A549 treated with Hydrocortisone at 1 μM for 4 hours (cell line): Measurements from ENCODE around the gene CCER1. TPM values are rescaled to one million over a fixed set of nuclear protein-coding genes. Genes with fewer than 3 reads are reported as not detected.

Experiments
- total RNA-seq: library from RNA; stranded (reverse); fragments of 200-300 nt; extraction: Qiagen RNA extraction; gene quantifications from 5 replicates; pipeline ENCODE4 v1.2.3, GENCODE V29; 2022

Gene CCER1
- not detected in 5 replicates for total RNA-seq

GRCh38 chr12:90954921-90955320 is at the start of gene CCER1:
CCER1 (minus strand) TSS chr12:90955176; CDS start chr12:90954742, 434 bp downstream.

Other genes with a start within 250 kb of the CCER1 start
- not detected in 5 replicates for gene EPYC, start 49.8 kb upstream of the CCER1 start, total RNA-seq
- gene KERA, start 102.8 kb upstream of the CCER1 start, total RNA-seq: not detected in 5 replicates
- 0.06 to 0.33 TPM (median 0.23 TPM) in 5 replicates for gene LUM, start 156.3 kb upstream of the CCER1 start, total RNA-seq
- 0.22 to 0.35 TPM in 2 of 5 replicates, not detected in the others for gene DCN, start 227.6 kb upstream of the CCER1 start, total RNA-seq